Limb (tissue), 2 donors: ENCODE data around the gene MAP2K5.

Experiments used
- DNase-seq, 2 donors: peaks; one replicate each; pipeline ENCODE4 v3.0.0-alpha.2; 2016; ENCODE audit errors: extremely low spot score in 2 of 2

The MAP2K5 gene

GRCh38 chr15:67720556-67721175 lies 178.2 kb downstream of the MAP2K5 start:
- DNase-seq: no peak

- DNase-seq: no peak
Measured at GRCh38 chr15:67722030-67722817, 179.7 kb downstream of the MAP2K5 start.

- no peak for DNase-seq
Measured at GRCh38 chr15:67723294-67724024, 181.0 kb downstream of the MAP2K5 start.

- DNase-seq: no peak
Measured at GRCh38 chr15:67724691-67725375, 182.3 kb downstream of the MAP2K5 start.

- DNase-seq: no peak
Measured at GRCh38 chr15:67730135-67730534, 187.6 kb downstream of the MAP2K5 start.

- DNase-seq: no peak
Measured at GRCh38 chr15:67731112-67731721, 188.7 kb downstream of the MAP2K5 start.

GRCh38 chr15:67732164-67732563 lies 189.7 kb downstream of the MAP2K5 start:
- no peak for DNase-seq

- no peak for DNase-seq
Measured at GRCh38 chr15:67732671-67733374, 190.3 kb downstream of the MAP2K5 start.

- DNase-seq: no peak
Measured at GRCh38 chr15:67735896-67736295, 193.4 kb downstream of the MAP2K5 start.

- no peak for DNase-seq
Measured at GRCh38 chr15:67736810-67737209, 194.3 kb downstream of the MAP2K5 start.

GRCh38 chr15:67738056-67738455 lies 195.6 kb downstream of the MAP2K5 start:
- no peak for DNase-seq

- DNase-seq: no peak
Measured at GRCh38 chr15:67740405-67740804, 197.9 kb downstream of the MAP2K5 start.

GRCh38 chr15:67741308-67741707 lies 198.8 kb downstream of the MAP2K5 start:
- no peak for DNase-seq

- DNase-seq: no peak
Measured at GRCh38 chr15:67743558-67743957, 201.1 kb downstream of the MAP2K5 start.

- no peak for DNase-seq
Measured at GRCh38 chr15:67744331-67745072, 202.0 kb downstream of the MAP2K5 start.

- DNase-seq: no peak
Measured at GRCh38 chr15:67745073-67746006, 202.8 kb downstream of the MAP2K5 start.

- no peak for DNase-seq
Measured at GRCh38 chr15:67746022-67746421, 203.5 kb downstream of the MAP2K5 start.

GRCh38 chr15:67746450-67746849 lies 203.9 kb downstream of the MAP2K5 start:
- no peak for DNase-seq

GRCh38 chr15:67747921-67748320 lies 205.4 kb downstream of the MAP2K5 start:
- DNase-seq: no peak
